GM12872 (cell line): ENCODE results near the gene PCED1A.

Source experiments
- TF ChIP-seq, protein P1 (sequence below): IDR thresholded peaks from 3 replicates; pipeline ENCODE4 v1.5.1; 2011; ENCODE audit warnings: low read depth, mild to moderate bottlenecking, low read length, moderate library complexity; ENCODE audit not compliant: insufficient read depth

PCED1A gene

DNA sequence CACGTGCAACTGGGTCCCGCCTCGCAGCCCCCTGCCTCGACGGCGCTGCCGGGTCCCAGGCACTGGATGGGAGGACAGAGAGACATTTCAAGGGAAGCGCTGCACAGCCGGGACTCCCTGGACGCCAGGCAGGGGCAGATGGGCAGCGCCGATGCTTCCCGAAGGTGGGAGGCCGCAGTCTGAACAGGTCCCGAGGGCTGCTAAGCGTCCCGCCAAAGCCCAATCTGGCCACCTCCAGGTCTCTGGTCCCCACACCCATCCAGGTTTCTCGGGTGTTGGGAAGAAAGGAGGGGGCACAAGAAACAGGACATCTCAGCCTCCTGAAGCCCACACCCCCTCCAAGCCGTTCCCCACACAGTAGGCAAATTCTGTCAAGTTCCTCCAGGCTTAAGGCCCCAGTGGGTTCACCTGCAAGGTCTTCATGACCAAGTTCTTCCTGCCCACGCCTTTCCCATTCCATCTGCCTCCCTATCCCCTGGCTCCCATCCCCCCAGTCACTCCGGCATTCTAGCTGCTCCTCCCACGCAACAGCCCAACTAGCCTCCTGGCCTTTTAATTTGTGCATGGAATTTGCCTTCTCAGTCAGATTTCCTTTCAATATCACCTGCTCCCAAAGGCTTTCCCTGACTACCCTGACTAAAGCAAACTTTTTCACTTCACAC is 34.6 kb downstream of the PCED1A start:
- TF ChIP-seq, protein P1, sequence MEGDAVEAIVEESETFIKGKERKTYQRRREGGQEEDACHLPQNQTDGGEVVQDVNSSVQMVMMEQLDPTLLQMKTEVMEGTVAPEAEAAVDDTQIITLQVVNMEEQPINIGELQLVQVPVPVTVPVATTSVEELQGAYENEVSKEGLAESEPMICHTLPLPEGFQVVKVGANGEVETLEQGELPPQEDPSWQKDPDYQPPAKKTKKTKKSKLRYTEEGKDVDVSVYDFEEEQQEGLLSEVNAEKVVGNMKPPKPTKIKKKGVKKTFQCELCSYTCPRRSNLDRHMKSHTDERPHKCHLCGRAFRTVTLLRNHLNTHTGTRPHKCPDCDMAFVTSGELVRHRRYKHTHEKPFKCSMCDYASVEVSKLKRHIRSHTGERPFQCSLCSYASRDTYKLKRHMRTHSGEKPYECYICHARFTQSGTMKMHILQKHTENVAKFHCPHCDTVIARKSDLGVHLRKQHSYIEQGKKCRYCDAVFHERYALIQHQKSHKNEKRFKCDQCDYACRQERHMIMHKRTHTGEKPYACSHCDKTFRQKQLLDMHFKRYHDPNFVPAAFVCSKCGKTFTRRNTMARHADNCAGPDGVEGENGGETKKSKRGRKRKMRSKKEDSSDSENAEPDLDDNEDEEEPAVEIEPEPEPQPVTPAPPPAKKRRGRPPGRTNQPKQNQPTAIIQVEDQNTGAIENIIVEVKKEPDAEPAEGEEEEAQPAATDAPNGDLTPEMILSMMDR: no peak

DNA sequence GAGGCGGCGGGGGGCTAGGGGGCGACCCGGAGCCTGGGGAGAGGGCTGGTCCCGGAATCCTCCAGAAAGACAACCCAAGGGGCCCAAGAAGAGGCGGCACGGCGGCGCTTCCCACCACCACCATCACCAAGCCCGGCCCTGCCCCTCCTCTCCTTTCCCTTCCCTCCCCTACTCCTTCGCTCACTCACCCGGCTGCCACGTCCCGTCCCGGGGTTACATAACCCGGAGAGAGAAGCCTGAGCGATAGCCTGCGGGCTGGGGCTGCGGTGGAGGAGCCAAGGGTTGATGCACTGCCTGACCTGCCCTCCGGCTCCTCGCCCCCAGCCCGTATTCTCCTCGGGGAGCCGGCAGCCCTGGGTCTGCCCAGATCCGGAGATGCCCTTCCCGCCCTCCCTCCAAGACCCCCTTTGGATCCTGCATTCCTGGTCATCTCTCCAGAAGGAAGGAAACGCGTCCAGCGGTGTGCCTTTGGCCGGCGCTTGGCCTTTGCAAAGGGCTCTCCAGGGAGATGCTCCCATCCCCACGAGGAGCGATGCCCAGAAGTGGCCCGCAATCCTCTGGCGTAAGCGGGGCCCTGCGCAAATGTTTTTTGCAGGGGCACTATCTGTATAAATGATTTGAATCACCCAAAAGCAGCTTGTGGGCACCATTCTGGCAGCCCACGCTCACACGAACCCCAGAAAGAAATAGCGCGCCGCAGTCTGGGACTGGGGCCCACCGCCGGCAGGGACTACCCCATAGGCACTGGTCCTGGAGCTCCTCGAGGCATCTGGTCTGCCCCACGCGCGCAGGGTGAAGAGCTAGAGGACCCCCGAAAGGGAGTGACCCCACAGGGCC is 35.4 kb downstream of the PCED1A start:
- TF ChIP-seq, protein P1: no peak

DNA sequence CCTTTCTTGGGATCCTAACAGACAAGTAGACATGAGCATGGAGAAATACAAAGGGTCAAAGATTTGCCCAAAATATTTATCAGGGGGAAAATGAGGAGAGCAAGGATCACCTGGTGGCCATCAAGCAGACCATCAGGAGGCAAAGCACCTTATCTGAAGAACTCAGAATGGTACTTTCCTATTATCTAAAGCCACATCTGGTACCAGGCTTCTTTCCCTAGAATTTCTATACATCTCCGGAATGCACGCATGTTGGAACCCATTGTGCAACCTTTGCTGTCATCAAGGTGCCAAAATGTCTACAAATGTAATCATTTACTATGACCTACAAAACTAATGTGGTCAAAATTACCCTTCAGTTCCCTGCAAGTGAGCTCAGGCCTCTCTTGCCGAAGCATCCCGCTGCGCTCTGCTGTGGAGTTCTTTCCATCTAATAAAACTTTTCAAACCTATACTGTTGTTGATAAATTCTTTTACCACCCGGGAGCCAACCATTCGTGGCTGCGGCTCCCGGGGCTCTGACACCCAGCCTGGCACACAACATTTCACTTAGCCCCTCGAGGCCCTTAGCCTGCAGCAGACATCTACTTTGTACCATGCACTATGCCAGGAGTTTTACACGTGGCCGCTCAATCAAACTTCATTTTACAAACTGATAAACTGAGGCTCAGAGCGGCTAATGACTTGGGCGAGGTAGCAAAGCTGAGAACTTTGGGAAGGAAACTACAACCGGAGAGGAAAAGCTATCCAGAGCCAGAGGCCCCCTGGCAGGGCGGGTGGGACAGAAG is 36.2 kb downstream of the PCED1A start:
- TF ChIP-seq, protein P1: no peak

DNA sequence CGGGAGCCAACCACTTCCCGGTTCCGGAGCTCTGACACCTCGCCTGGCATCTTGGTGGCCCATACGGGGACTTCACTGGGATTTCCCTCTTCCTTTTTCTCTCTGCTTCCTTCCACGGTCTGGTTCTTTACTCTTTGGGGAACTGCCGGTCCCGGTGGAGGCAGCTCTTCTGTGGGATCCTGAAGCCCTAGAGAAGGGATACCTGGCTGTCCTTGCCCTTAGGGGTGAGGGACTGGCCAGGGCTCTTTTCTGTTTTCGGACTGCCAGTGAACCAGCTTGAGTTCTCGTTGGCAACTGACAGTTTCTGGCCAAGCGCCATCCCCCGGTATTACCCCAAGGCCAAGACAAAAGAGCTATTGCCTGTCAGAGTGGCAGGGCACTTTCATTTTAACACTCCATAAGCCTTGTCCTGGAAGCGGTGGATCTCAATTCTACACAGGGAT is 39.1 kb downstream of the PCED1A start:
- TF ChIP-seq, protein P1: no peak

DNA sequence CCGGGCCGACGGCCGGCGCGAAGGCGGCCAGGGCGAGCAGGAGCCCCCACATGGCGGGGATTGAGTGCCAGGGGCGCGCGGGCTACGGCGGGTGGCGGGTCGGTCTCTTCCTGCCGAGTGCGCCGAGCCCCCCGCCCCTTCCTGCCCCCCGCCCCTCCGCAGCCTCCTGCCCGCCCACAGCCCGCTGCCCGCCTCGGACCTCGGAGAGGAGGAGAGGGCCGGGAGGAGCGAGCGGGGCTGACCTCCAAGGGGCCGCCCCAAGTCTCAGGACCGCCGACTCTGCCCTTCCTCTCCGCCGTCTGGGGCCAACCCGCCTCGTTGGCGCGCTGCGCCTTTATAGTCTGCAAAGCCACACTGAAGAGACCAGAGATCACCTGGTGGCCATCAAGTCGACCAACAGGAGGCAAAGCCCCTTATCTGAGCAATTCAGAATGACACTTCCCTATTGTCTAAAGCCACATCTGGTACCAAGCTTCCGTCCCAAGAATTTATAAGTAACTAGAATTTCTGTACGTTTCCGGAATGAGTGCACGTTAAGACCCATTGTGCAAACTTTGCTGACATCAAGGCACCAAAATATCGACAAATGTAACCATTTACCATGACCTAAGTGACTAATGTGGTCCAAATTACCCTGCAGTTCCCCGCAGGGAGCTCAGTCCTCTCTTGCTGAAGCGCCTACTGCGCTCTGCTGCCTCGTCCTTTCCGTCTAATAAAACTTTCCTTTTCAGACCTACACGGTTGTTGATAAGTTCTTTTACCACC is 39.8 kb downstream of the PCED1A start, which contains the start of gene CPXM1:
TSS of gene CPXM1 (minus strand) at position 107 of the 765 bp plus-strand sequence. CDS start at position 52, 55 bp downstream.
- TF ChIP-seq, protein P1: peak; percentile 51

DNA sequence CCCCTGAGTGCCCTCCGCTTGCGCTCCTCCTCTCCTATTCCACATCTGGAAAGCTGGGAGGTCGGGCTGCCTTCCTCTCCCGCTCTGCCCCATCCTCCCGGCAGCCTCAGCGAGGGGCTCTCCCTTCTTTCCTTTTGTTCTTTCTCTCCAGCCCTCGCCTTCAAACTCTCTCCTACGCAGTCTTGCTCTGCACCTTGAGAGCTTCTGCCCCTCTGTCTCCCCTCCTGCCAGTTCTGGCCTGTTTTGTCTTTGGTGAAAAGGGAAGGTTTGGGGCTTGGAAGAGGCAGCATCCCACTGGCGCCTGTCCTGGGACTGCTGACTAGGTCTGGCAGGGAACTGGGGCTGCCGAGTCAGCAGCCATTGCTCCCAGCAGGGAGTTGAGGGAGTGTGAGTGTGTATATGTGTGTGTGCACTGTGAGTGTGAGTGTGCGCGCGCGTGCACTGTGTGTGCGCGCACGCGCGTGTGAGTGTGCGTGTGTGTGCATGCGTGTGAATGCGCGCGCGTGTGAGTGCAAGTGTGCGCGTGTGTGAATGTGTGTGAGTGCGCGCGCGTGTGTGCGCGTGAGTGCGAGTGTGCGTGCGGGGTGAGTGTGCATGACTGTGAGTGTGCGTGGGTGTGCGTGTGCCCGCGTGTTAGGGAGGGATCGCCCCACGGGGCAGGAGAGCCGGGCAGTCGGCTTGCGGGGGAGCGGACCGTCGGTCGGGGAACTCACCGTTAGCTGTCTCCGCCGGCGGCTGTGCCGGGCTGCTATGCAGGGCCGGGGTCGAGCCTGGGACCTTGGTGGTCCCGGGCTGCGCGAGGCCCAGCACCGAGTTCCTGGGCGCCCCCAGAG is 40.6 kb downstream of the PCED1A start:
- TF ChIP-seq, protein P1: no peak
